ENCODE data around the gene TRAPPC1.

GRCh38 chr17:7951143-7951792 lies 19.5 kb upstream of the TRAPPC1 start:
- TF ChIP-seq CTCF (IDR thresholded peaks at IDR 0.05) (no peak), POLR2A (IDR thresholded peaks at IDR 0.05) (no peak)
